Breast epithelium (tissue), 3 donors: ENCODE measurements around the gene PLEKHM2.

Experiments used
- POLR2A ChIP-seq: fragments of 450-650 bp; IDR thresholded peaks from one replicate; pipeline ENCODE4 v1.6.1; 2016; ENCODE audit warnings: antibody characterized with exemption, mild to moderate bottlenecking, moderate library complexity
- POLR2AphosphoS5 ChIP-seq, 3 donors: sonication (generic); formaldehyde crosslinking; IDR thresholded peaks; one replicate each; pipeline ENCODE4 v1.6.1; 2017; ENCODE audit warnings: antibody characterized with exemption in 3 of 3
- TF ChIP-seq, protein P1 (sequence below), 3 donors: fragments of 450-650 bp; IDR thresholded peaks; one replicate each; pipeline ENCODE4 v1.5.1; 2016 to 2017; ENCODE audit warnings: antibody characterized with exemption in 3 of 3, mild to moderate bottlenecking in 3 of 3, moderate library complexity in 3 of 3

DNA sequence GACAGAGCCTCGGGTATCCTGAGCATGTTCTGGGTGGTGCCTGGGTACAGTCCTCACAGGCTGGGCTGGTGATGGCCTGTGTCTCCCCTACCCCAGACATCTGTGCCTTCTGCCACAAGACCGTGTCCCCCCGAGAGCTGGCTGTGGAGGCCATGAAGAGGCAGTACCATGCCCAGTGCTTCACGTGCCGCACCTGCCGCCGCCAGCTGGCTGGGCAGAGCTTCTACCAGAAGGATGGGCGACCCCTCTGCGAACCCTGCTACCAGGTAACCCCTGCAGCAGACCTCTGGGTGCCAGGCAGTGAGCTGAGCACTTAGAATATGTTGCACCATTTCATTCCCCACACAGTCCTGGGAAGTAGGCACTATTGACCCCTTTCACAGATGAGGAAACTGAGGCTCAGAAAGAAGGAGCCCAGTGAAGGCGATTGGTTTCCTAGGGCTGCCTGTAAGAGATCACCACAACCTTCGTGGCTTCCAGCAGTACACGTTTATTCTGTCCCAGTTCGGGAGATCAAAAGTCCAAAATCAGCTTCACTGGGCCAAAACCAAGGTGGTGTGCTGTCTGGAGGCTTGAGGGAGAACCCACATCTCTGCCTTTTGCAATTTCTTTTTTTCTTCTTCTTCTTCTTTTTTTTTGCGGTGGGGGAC is 86.3 kb downstream of the PLEKHM2 start:
- TF ChIP-seq, protein P1, sequence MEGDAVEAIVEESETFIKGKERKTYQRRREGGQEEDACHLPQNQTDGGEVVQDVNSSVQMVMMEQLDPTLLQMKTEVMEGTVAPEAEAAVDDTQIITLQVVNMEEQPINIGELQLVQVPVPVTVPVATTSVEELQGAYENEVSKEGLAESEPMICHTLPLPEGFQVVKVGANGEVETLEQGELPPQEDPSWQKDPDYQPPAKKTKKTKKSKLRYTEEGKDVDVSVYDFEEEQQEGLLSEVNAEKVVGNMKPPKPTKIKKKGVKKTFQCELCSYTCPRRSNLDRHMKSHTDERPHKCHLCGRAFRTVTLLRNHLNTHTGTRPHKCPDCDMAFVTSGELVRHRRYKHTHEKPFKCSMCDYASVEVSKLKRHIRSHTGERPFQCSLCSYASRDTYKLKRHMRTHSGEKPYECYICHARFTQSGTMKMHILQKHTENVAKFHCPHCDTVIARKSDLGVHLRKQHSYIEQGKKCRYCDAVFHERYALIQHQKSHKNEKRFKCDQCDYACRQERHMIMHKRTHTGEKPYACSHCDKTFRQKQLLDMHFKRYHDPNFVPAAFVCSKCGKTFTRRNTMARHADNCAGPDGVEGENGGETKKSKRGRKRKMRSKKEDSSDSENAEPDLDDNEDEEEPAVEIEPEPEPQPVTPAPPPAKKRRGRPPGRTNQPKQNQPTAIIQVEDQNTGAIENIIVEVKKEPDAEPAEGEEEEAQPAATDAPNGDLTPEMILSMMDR (IDR thresholded peaks at IDR 0.05), result no peak
- no peak for TF ChIP-seq POLR2A
- TF ChIP-seq POLR2AphosphoS5 (IDR thresholded peaks at IDR 0.05), result no peak
